Activated CD4-positive, CD25-positive, alpha-beta regulatory T cell treated with anti-CD3 and anti-CD28 coated beads, Interleukin-2, amount 50 U/mL, for 16 hours (primary cell): Measurements from ENCODE around the gene RPS4Y2.

ENCODE experiments used
- DNase-seq: peaks from one replicate; pipeline ENCODE4 v3.0.0-alpha.2; 2020; ENCODE audit warnings: low read depth, low spot score

Gene RPS4Y2

GRCh38 chrY:20755808-20756207 is at the start of gene RPS4Y2:
Gene RPS4Y2 (plus strand): TSS chrY:20756108. CDS start chrY:20756164, 56 bp downstream.
- DNase-seq = no peak

- DNase-seq = no peak
These were observed 41.5 kb upstream of the RPS4Y2 start for GRCh38 chrY:20714391-20714790.

DNA sequence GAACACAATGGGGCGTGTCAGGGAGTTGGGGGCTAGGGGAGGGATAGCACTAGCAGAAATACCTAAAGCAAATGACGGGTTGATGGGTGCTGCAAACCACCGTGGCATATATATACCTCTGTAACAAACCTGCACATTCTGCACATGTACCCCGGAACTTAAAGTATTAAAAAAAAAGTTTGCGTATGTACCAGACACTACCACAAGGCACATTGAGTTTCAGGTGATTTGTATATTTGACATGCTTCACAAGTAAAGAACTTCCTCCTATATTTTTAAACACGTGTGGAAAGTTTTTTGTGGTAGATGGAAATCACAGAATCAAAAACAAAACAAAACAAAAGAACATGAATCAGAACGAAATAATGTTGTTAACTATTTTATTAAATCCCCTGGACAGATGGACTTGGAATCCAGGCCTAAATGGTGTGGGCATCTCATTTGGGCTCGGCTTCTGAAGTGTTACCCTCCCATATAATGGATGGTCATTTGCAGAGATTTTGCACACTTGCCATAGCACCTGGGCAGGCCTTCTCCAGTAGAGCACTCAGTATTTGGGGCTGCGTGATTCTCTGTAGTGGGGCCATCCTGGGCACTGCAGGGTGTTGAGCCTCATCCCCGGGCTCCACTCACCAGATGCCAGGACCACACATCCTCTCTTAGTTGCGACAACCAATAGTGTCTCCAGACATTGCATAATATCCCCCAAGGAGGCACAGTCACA is 29.6 kb upstream of the RPS4Y2 start:
- DNase-seq = no peak

DNA sequence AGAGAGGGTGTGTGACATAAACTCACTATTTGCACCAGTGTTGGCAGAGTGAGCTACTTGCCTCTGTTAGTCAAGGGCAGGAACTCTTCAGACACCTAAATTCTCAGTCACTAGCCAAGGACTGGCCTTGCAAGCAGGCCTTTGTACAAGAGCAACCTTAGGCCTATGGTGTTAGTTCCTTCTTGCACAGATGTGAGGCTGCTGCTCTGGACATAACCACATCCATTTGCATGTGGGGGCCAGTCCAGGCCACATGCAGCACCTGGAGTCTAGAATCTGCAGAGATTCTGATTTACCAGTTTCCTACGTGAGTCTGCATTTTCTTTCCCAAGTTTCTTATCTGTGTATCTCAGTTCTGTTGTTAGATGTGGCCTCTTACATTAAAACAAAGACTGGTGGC is 20.7 kb upstream of the RPS4Y2 start:
- no peak for DNase-seq

DNA sequence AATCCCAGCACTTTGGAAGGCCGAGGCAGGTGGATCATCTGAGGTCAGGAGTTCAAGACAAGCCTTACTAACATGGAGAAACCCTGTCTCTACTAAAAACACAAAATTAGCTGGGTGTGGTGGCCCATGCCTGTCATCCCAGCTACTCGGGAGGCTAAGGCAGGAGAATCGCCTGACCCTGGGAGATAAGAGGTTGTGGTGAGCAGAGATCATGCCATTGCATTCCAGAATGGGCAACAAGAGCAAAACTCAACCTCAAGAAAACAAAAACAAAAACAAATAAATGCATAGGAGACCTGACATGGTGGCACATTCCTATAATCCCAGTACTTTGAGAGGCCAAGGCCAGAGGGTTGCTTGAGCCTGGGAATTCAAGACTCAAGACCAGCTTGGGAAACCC is 16.1 kb upstream of the RPS4Y2 start:
- DNase-seq = no peak

DNA sequence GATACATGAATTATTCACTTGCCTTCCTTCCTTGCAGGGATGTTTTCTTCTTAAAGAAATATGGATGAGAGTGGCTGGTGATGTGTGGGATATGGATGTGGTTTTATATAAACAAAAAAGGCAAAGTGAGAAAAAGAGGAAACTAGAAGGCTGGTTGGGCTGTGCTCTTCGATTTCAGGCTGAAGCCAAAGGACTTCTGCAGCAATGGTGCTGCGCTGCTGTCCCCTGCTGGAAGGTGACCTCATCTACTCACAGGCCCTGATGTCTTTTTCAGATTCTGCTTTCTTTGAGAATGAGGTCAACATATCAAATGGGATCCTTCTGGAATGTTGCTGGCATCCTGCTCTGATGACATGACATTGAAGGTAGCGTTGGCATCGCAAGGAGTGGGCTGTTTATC is 15.3 kb upstream of the RPS4Y2 start:
- no peak for DNase-seq

DNA sequence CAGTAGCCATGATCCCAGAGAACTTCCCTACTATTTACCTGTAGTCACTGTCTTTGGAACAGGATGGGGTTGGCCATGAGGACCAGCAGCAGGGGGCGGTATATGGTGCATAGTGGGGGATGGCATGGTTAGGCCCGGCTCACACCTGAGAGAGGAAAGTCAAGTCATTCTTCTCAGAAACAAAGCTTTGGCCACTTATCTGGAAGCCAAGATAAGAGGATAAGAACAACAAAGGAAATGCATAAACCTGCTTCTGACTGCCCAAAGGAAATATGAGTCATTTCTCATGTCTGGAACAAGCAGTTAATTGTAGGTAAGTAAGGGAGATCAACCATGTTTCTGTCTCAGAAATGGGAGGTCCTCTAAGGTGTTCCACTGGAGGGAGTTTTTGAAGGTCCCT is 10.8 kb upstream of the RPS4Y2 start:
- DNase-seq = no peak

- no peak for DNase-seq
These were observed 9.0 kb upstream of the RPS4Y2 start for GRCh38 chrY:20746919-20747318.

DNA sequence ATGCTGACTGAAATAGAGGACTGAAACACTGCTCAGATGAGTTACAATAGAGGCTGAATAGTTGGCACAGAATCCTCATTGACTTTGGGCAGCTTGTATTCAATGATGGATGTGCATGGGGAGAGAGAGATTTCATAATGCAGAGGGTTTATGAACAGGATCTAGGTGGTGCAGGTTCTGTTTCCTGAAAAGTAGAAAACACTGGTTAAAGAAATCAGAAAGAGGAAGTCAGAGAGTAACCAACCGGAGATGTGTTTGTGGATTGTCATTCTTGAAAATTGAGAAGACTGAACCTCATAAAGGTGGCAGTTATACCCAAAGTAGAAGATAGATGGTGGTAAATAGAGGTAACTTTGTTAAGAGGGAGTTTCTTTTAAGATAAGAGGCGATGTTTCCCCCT is 8.0 kb downstream of the RPS4Y2 start:
- no peak for DNase-seq

- no peak for DNase-seq
These were observed 9.2 kb downstream of the RPS4Y2 start for GRCh38 chrY:20765117-20765516.

DNA sequence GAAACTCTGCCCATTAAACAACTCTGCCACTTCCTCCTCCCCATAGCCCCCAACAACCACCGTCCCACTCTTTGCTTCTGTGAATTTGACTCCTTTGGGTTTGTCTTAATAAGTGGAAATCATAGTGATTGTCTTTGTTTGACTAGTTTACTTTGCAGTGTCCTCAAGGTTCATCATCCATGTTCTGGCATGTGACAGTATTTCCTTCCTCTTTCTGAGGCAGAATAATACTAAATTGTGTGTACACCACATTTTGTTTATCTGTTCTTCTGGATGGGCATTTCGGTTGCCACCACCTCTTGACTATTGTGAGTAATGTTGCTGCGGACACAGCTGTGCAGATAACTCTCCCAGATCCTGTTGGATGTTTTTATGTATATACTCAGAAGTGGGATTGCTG is 14.8 kb downstream of the RPS4Y2 start:
- DNase-seq = no peak

GRCh38 chrY:20776104-20776503 is 20.2 kb downstream of the RPS4Y2 start:
- DNase-seq = no peak

GRCh38 chrY:20780104-20780654 is 24.3 kb downstream of the RPS4Y2 start:
- no peak for DNase-seq

DNA sequence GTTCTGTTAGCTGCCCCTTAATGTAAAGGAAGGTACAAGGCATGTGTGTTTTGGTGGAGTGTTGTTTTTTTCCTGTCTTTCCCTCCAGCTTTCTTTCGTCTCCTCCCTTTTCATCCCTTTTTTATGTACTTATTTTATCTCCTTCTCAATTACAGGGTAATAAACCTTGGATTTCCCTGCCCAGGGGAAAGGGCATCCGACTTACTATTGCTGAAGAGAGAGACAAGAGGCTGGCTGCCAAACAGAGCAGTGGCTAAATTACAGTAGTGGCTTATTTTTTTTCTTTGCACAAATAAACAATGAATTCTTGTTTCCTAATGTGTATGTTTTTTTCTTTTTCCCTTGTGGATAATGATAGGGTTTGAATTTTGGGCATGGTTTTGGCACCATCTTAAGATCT is 24.9 kb downstream of the RPS4Y2 start:
- no peak for DNase-seq

DNA sequence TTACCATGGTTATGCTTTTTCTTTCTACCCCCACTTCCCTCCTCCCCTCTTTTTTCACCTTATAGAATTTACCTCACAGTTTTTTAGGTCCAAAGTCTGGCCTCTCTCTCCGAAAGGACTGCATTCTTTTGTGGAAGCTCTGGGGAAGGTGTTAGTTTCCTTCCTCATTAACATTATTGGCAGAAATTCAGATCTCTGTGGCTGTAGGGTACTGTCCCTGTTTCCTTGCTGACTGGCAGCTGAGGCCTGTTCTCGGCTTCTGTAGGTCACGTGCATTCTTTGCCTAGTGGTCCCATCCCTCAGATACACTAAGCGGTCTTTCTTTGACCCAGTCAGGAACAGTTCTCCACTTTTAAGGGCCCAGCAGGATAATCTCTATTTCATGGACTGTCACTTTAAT is 25.5 kb downstream of the RPS4Y2 start:
- DNase-seq = no peak

DNA sequence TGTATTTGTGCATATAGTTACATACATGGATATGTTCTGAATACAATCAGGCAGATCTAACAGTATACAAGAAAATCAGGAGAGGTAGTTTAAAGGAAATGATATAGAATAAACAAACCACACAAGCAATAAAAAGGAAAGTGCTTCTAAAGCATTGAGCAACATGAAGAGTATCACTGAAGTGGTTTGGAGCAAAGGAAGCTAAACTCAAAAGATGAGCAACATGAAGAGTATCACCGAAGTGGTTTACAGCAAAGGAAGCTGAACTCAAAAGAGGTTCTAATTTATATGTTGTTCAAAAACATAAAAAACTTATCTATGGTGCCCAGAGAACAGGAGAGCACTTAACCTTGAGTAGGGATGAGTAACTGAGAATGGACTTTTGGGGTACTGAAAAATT is 29.1 kb downstream of the RPS4Y2 start:
- no peak for DNase-seq

DNA sequence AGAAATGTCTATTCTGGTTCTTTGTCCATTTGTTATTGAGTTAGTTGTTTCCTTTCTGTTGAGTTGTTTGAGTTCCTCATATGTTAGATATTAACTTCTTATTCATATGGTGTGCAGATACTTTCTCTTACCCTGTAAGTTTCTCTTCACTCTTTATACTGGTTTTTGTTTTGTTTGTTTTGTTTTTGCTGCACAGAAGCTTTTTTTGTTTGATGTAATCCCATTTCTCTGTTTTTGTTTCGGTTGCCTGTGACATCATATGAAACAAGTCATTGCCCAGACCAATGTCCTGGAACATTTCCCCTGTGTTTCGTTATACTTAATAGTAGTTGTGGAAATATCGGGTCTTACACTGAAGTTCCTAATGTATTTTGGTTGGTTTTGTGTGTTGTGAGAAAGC is 31.2 kb downstream of the RPS4Y2 start:
- DNase-seq = no peak

GRCh38 chrY:20798351-20799049 is 42.6 kb downstream of the RPS4Y2 start:
- DNase-seq = no peak

DNA sequence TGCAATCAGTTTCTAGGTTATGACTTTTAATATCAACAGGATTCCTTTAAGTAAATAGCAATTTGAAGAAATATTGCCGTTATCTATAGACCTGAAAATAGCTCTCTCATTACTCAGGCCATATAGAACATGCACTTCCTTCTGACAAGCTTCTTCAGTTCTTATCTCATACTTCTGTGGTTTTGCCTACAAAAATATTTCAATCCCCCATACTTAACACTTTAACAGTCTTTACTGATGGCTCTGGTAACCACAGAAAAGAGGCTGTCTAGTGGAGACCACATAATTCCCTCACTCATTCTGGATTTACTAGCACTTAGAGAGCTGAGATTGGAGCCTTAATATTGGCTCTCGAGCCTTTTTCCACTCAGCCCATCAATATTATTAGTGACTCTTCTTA is 46.8 kb downstream of the RPS4Y2 start:
- DNase-seq = no peak

DNA sequence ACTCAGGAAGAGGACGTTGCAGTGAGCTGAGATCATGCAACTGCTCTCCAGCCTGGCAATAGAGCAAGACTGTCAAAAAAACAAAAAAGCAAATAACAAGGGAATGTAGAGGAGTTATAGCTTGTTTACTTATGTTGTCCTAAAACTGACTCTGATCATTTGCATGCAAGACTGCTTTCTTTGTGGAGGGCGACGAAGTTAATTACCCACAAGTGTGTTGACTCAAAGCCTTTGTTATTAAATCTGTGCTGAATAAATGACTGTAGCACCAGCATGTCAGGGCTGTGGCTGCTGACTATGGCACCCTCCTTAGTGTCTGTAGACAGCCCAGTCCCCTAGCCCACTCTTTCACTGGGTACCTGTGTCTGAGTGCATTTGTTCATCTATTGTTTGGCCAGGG is 50.3 kb downstream of the RPS4Y2 start:
- no peak for DNase-seq

- no peak for DNase-seq
These were observed 57.6 kb downstream of the RPS4Y2 start for GRCh38 chrY:20813459-20813858.

DNA sequence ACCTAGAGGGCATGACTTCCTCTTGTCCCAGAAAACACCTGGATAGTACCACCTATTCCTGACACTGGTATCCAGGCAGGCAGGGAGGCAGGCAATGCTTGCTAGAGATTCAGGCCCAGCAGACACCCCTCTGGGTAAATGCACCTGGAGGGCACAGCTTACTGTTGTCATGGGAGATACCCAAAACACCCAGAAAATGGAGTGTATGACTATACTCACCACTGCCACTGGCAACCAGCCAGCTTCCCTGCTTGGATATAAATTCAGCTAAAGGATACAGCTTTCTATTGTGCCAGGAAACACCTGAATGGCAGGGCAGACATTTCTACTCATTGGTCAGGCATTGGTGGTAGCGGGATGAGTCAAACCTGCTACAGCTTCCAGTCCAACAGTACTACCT is 58.9 kb downstream of the RPS4Y2 start:
- DNase-seq = no peak

- no peak for DNase-seq
These were observed 61.2 kb downstream of the RPS4Y2 start for GRCh38 chrY:20817067-20817466.
